ENCODE measurements around the gene ABI3BP. TPM values are rescaled to one million over a fixed set of nuclear protein-coding genes. Genes with fewer than 3 reads are reported as not detected.

ABI3BP gene
- total RNA-seq, 1 donor from 2014 or later: 2.2 TPM

- Mint-ChIP-seq H3K9me3 (peaks cover 3% of the 10 kb centered on the region), H3K4me3 (no peak overlapping the region), H3K27ac (no peak overlapping the region), H3K4me1 (peaks cover 18% of the 10 kb centered on the region), H3K36me3 (no peaks in the 10 kb centered on the region), H3K27me3 (ENCODE audit: low read depth) (peaks cover 24% of the 10 kb centered on the region)
- no peak for DNase-seq (ENCODE audit: low spot score in 2 of 2, unreplicated experiment in 2 of 2)
- no peak for TF ChIP-seq CTCF (IDR thresholded peaks at IDR 0.05; ENCODE audit: unreplicated experiment)
Observed at GRCh38 chr3:100702980-100703345, 290.3 kb downstream of the ABI3BP start.

GRCh38 chr3:100702082-100702979, 290.9 kb downstream of the ABI3BP start:
- TF ChIP-seq CTCF (IDR thresholded peaks at IDR 0.05; ENCODE audit: unreplicated experiment): no peak
- H3K9me3 Mint-ChIP-seq: peaks cover 3% of the 10 kb centered on the region
- H3K36me3 Mint-ChIP-seq: no peaks in the 10 kb centered on the region
- H3K27ac Mint-ChIP-seq: no peak overlapping the region
- no peak for DNase-seq (ENCODE audit: low spot score in 2 of 2, unreplicated experiment in 2 of 2)
- H3K27me3 Mint-ChIP-seq (ENCODE audit: low read depth): peaks cover 21% of the 10 kb centered on the region
- H3K4me1 Mint-ChIP-seq: peaks cover 24% of the 10 kb centered on the region
- no peak overlapping the region for H3K4me3 Mint-ChIP-seq

- no peak for DNase-seq (ENCODE audit: low spot score in 2 of 2, unreplicated experiment in 2 of 2)
- H3K4me1 Mint-ChIP-seq: peaks cover 29% of the 10 kb centered on the region
- H3K4me3 Mint-ChIP-seq: no peak overlapping the region
- peaks cover 3% of the 10 kb centered on the region for H3K9me3 Mint-ChIP-seq
- no peak for TF ChIP-seq CTCF (IDR thresholded peaks at IDR 0.05; ENCODE audit: unreplicated experiment)
- H3K27ac Mint-ChIP-seq: no peak overlapping the region
- H3K27me3 Mint-ChIP-seq (ENCODE audit: low read depth): peaks cover 7% of the 10 kb centered on the region
- no peaks in the 10 kb centered on the region for H3K36me3 Mint-ChIP-seq
Observed at GRCh38 chr3:100700708-100701107, 292.5 kb downstream of the ABI3BP start.

Data from mesothelial cell of epicardium (in vitro differentiated cells).